CD4-positive, alpha-beta T cell treated with Interleukin-15 for 1 hour (primary cell): ENCODE measurements around the gene TBCD.

ENCODE experiments used
- DNase-seq: peaks from one replicate; pipeline ENCODE4 v3.0.0-alpha.2; 2020

The TBCD gene

DNA sequence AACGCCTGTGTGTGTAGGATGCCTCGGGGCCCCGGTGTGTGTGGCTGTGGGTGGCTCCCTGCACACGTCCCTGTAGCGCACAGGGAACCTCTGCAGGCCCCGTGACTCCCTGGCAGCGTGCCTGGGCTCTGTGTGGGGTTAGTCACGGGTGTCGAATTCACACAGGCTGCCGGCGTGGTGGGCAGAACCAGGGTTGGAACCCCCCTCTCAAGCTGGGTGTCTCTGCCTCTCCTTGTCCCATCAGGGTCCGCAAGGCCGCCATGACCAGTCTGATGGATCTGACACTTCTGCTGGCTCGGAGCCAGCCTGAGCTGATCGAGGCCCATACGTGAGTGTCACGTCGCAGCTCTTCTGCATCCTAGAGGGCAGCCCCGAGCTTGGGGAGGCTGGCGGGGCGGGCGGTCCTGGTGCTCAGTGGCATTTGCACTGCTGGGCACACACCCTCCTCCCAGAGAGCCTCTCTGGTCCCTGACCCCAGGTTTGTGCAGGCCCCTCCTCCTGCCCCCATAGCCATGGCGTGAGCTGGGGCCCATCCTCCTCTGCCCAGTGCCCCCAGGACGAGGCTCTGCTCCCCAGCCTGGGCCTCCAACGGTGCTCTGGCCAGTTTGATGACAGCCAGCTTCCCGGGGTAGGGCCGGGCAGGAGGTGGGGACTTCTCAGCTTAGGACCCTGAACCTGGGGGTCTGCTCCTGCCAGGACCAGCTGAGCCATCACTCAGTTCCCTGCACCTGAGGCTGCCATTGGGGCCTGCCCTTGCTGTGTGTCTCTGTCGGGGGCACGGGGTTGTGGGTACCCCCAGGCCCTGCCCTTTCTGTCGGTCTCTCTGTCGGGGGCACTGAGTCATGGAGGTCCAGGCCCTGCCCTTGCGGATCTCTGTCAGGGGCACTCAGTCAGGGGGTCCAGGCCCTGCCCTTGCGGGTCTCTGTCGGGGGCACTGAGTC is 176.1 kb downstream of the TBCD start:
- DNase-seq = peak; percentile 10

DNA sequence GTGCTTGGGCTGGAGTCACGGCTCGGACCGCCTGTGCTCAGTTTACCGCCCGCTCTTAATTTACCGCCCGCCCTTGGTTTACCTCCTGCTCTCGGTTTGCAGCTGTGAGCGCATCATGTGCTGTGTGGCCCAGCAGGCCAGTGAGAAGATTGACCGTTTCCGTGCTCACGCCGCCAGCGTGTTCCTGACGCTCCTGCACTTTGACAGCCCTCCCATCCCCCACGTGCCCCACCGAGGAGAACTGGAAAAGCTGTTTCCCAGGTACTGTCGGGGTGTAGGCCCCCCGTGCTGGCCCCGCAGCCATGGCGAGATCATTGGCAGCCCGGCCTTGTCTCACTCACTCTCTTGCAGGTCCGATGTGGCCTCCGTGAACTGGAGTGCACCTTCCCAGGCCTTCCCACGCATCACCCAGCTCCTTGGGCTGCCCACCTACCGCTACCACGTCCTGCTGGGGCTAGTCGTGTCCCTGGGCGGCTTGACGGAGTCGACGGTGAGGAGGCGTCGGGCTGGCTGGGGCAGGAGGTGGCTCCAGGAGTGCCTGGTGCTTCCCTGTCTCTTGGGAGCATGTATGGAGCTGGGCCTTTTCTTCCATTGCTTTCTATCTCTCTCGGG is 177.3 kb downstream of the TBCD start:
- peak; percentile 2 for DNase-seq

DNA sequence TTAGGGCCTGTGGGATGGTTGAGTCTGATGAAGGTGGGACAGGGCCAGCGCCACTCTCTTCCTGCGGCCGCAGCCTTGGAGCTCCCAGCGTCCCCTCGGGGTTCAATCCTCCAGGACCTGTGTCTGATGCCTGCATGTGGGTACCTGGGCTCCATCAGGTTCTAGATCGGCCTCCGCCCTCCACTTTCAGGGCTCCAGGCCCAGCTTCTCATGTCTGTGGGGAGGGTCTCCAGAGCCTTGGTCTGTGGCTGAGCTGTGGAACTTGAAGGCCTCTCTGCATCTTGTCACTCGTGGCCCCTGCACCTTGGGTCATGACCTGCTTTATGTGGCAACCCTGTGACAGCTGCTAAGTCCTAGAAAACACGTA is 177.8 kb downstream of the TBCD start:
- DNase-seq = peak; percentile 11

DNA sequence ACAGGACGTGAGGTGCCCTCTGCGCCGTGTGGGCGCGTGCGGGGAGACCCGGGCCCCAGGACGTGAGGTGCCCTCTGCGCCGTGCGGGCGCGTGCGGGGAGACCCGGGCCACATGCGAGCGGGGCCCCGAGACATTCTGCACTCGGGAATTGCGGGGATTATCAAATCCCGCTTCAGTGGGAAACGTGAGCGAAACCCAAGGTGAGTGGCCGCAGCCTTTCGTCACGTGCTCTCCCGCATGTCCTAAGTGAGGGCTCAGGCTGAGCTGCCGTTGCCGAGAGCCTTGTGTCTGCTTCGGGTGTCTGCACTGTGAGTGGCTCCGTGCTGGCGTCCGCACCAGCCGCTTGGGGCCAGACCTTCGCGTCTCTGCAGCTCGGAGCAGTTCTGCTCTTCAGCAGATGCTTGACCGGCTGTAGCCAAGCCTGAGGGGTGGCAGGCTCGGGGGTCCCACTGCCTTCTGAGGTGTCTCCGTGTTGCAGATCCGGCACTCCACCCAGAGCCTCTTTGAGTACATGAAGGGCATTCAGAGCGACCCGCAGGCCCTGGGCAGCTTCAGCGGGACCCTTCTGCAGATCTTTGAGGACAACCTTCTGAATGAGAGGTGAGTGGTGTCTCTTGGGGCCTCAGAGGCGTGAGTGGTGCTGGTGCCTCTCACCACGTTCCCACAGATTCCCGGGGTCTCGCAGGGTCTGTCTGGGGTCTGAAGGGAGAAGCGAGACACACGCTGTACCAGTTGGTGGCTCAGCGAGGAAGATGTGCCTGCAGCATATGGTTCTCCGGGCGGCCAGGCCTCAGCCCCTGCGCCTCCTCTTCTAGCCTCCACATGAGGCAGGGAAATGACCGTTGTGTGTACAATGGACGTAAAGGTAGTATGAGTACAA is 178.4 kb downstream of the TBCD start:
- DNase-seq = peak; percentile 15

DNA sequence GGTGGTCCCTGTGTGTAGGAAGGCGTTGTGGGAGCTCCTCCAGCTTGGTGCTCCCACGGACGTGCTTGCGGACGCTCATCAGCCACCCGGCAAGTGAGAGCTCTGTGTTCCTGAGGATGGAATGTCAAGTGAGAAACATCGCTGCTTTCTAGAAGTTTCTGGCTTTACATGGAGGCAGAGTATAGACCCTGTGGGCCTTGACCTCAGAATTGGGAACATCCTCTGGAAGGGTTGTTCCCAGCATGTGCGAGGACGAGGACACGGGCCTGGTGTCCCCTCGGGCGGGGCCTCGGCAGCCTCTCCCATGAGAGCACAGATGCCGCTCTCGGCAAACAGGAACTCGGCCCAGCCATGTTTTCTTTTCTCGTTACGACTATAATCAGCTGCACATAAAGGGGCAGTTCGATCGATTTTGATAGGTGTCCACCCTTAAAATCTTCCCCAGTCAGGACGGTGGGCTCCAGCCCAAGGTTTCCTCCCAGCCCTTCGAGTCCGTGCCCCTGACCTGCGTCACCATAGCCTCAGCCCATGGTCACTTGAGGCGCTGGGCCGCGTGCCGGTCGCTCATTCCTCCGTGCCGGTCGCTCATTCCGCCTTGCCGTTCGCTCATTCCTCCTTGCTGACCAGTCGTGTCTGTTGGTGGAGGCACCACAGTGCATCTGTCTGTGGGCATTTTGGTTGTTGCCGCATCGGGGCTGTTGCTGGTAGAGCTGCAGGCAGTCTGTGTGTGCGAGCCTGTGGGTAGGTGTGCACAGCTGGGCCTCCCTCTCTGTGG is 179.2 kb downstream of the TBCD start:
- DNase-seq = peak; percentile 12

DNA sequence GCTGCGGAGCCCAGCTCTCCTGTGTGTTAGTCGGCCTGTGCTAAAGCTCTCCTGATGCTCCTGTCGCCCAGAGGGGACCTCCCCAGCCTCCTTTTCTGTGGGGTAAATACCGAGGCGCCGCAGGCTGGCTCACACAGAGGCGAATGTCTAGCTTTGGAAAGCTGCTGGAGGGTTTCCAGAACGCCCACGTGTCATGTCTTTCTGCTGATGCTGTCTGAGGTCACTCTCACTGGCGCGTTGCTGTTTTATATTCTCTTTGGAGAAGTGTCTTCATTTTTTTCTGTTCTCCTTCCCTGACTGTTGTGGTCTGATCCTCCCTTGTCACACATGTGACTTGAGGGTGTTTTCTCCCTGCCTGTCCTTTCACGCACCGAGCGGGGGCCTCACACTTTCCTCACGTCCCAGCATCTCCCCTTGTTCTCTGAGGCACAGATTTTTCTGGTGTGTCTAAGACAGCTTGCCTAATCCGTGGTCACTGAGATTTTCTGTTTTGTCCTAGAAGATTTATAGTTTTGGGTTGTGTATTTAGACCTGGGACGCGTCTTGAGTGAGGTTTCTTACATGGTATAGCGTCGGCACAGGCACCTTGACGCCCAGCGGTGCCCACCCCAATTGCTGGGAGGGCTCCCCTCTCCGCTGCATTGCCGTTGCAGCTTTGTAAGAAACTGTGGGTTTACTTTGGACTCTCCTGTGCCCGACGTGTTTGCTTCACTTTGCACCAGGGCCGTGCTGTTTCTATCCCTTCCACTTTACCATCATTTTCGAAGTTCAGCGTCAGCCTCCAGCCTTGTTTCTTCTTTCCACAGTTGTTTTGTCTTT is 180.0 kb downstream of the TBCD start:
- peak; percentile 6 for DNase-seq

DNA sequence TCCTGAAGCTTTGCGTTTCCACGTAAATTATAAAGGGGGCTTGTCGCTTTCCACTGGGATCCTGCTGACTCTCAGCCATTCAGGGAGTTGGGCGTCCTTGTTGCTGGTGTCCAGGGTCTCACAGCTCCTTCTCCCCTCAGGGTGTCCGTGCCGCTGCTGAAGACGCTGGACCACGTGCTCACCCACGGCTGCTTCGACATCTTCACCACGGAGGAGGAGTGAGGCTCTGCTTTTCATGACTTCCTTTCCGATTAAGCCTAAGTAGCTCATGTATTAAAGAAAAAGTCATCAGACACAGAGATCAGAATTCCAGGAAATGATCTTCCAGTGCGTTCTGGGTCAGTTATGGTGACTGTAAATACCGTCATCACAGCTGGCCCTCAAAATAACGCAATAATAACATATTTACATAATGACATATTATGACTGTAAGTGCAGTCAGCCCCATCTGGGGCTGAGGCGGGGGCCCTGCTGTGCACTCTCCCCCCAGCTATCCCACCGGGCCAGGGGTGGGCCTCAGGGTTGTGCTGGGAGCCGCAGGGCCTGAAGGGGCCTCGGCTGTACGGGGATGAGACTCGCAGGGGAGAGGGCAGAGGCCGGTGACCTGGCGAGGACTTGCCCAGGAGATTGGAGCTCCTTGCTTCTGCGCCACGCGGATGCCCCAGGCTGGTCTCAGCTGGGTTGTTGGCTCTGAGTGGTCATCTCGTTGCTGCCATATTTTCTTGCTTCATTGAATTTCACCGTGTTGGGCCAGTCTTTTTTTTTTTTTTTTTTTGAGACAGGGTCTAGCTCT is 180.8 kb downstream of the TBCD start:
- DNase-seq = peak; percentile 4

DNA sequence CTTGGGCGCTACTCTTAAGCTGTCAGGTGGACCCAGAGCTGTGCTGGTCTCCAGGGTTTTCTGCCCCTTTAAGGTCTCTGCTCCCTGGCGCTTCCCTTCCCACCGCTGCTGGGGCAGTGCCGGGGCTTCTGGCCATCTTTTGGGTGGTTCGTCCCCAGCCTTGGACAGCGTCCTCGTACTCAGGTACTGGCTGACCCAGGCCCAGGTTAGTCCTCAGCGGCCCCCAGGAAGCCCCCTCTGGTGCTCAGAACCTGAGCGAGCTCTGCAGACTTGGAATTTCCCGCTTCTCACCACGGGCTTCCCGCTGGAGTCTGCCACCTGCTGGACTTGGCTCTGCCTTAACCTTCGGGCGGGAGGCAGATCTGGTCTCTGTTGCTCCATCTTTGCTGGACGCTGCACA is 182.0 kb downstream of the TBCD start:
- DNase-seq = peak; percentile 6

DNA sequence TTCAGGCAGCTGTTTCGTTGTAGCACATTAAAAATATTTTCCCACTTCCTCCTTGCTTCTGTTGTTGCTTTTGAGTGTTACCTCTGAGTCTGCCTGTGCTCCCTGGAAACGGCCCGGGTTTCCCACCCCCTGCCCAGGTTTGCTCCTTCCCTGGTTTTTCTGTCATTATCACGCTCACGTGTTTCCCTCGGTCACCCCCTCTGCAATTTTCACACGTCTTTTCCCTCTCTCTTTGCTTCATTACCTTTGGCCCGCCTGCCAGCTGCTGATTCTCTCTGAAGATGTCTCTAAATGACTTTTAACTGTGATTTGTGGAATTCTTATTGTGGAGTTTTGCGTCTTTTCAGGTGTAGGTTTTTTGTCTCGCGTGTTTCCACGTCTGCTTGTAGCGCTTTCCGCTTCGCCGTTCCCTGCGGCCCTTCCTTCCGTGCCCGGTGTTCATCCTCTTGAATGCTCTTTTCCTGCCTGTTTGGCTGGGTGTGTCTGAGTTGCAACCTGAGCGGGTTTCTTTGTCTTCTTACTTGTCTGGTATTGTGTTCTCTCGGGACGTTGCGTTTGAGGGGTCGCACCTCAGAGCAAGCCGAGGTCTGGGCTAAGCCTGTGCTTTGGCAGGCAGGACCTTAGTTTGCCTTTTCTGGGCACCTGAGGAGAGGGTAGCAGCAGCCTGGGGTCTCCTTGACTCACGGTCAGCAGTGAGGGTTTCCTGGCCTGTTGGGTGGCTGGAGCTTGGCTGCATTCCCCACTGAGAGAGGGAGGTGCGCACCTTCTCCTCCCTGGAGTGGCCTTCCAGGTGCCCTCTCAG is 184.3 kb downstream of the TBCD start:
- DNase-seq = peak; percentile 9

DNA sequence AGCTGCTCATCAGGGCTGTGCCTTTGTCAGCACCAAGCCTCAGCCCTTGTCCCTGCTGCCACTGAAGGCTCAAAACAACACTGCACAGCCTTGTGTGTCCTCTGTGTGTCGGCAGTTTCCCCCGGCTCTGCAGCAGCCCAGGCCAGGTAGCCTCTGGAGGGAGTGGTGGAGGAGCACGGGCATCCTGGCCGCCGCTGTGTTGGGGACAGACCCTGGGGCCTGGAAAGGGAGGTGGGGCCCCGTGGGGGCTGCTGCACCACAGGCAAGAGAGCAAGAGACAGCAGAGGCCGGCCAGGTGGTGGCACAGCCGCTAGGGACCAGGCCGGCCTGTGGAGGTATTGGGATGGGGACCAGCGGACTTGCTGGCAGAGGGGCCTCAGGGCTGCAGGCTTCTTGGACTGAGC is 184.9 kb downstream of the TBCD start:
- DNase-seq = peak; percentile 6

DNA sequence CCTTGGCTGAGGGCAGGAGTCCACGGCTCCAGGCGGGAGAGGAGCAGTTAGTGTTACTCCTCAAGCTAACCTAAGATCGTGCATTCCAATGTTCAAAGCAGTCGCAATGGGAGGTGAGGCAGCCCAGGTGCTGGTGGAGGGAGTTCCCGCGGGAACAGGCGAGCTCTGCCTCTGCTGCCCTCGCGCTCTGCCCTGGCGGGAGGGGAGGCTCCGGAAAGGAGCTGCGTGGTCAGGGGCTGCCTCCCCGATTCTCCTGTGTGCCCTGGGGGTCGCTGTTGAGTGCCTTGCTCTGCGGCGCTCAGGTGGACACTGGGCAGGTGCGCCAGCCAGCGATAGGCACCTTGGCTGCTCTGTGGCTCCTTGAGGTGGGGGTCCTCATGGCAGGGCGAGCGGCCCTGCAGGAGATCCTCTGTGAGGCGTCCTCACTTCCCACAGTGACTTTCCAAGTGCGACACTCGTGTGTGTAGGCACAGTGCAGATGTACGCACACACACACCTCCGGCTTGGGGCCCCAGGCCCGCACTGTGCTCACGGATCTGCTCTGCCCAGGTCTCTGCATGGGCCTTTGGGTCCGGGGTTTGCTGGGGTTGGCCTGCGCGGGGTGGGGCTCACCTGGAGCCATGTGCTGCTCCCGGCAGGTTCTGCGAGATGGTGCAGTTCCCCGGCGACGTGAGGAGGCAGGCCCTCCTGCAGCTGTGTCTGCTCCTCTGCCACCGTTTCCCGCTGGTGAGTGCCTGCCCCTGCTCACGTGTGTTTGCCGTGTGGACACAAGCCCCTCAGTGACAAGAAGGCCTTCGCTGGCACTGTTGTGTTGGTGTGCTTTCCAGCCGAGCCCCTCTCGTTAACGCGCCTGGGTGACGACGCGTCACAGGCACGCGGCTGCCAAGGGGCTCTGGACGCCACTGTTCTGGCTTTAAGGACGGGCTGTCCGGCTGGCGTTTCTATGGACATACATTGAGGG is 185.8 kb downstream of the TBCD start:
- DNase-seq = peak; percentile 16

DNA sequence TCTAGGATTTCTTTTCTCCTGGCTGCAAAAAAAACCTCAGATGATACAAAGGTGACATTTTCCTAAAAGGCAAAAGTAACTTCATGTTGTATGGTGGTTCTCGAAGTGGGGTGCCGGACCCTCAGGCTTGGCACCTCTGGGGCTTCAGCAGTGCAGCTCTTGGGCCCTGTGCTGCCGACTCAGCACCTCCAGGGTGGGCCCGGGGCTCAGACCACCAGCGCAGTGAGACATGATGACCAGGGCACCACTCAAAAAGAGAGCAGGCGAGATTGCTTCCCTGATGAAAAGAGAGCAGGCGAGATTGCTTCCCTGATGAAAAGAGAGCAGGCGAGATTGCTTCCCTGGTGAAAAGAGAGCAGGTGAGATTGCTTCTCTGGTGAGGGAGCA is 186.6 kb downstream of the TBCD start:
- DNase-seq = no peak

DNA sequence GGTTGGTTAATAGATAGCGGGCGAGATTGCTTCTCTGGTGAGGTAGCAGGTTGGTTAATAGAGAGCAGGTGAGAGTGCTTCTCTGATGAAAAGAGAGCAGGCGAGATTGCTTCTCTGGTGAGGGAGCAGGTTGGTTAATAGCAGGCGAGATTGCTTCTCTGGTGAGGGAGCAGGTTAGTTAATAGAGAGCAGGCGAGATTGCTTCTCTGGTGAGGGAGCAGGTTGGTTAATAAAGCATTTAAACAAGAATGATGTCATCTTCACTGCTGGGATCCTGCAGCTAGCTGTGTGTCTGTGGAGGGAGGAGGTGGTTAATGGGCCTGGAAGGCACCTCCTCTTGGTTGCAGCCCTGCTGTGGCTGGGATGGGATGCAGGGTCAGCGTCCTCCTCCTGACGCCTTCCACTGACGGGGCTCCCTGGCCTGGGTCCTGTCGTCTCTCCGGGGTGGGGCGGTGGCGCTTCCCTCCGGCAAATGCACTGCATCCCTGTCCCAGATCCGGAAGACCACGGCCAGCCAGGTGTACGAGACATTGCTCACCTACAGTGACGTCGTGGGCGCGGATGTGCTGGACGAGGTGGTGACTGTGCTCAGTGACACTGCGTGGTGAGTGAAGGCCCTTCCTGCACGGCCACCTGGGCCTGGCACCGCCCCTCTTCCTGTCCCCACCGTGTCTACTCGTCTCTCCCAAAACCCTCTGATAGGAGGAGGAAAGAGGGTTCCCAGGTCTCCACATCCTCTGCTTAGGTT is 187.2 kb downstream of the TBCD start:
- DNase-seq = peak; percentile 13

DNA sequence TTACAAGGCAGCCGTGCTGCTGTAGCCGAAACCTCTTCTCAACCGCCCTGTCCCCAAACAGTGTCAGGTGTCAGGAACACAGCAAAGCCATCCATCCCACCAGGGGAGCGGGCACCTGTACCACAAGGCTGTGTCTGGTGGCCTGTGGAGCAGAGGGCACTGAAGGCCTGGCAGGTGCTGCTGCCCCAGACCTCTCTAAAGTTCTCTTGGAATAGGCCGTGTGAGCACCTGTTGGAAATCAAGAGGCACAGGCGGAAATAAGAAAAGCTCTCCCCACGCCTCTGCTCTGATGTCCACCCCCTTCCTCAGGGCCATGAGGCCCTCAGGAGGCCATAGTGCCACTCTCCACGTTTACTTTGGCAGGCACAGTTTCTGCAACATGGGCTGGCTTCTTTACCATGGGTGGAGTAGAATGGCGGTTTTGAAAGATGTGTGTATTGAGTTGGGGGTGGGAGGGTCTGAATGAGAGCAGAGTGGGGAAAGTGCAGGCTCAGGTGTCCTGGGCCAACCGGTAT is 187.8 kb downstream of the TBCD start:
- peak; percentile 11 for DNase-seq

DNA sequence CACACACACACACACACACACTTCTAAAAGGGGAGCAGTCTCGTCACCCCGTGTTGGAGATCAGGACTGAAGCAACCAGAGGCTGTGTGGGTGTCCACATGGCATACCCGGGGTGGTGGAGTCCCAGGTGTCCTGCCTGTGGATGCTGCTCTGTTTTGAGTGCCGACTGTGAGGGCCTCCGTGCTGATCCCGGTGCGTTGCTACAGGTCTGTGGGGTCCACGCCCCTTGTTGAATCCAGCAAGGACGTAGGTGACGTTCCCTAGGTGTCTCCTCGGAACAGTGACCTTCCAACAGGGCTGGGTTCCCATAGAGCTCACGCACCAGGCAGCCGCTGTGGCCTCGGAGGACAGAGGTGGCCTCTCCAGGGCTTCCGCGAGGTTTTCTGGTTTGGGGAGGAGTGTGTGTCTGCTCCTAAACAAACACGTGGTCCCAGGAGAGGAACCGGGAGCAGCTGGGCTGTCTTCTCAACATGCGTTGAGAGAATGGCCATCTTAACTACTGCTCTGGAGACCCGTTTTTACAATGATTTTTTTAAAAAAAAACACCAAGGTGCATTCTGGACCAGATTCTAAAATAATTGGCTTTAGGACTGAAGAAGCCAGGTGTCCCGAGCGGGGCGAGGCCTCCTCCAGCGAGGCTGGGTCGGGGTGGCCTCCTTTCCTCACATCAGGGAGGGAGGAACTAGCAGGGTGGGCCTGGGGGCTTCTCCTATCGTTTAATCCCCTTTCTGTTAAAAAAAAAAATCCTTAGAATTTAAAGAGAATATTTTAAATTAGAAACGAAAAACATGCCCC is 188.6 kb downstream of the TBCD start:
- peak; percentile 12 for DNase-seq
